AG04450 (cell line): ENCODE data around the gene COL25A1. TPM values are rescaled to one million over a fixed set of nuclear protein-coding genes. Genes with fewer than 3 reads are reported as not detected.

ENCODE experiments used
- CTCF ChIA-PET: fragments of 300-600, 350-600 bp; formaldehyde crosslinking; extraction: SDS; loops from one replicate; lab custom pipeline; 2022; ENCODE audit warnings: antibody characterized with exemption, inconsistent platforms; lab: Charles Lee
- POLR2A ChIA-PET: fragments of 350-600 bp; formaldehyde crosslinking; extraction: SDS; loops from one replicate; lab custom pipeline; 2021; ENCODE audit warnings: antibody characterized with exemption, inconsistent platforms; lab: Yijun Ruan, JAX
- DNase-seq: peaks from one replicate; pipeline ENCODE4 v3.0.0-alpha.2; 2011; ENCODE audit warnings: low read depth, low spot score
- H3K27ac ChIP-seq: one replicate; pipeline ENCODE4 v1.5.1; 2012; ENCODE audit warnings: low read depth, low read length, control low read depth
- H3K27me3 ChIP-seq: one replicate; pipeline ENCODE4 v1.6.0; 2012; ENCODE audit warnings: low read length; ENCODE audit not compliant: control insufficient read depth, insufficient read depth
- H3K4me3 ChIP-seq: 2 replicates; pipeline ENCODE4 v1.5.1; 2011; ENCODE audit warnings: mild to moderate bottlenecking, low read depth, low read length, control low read depth
- H3K9me3 ChIP-seq: 2 replicates; pipeline ENCODE4 v1.5.1; 2012; ENCODE audit warnings: low read length; ENCODE audit not compliant: control insufficient read depth, insufficient read depth
- polyA plus RNA-seq: library from polyadenylated mRNA; depleted of rRNA; stranded (reverse); fragments of >200 nt; gene quantifications from 2 replicates; pipeline ENCODE4 v1.2.3, GENCODE V29; 2011
- TF ChIP-seq, protein P1 (sequence below): IDR thresholded peaks from 2 replicates; pipeline ENCODE4 v1.5.1; 2011; ENCODE audit warnings: low read depth, low read length, control low read depth, inconsistent platforms

The COL25A1 gene
- polyA plus RNA-seq, 1 experiment, result not detected

DNA sequence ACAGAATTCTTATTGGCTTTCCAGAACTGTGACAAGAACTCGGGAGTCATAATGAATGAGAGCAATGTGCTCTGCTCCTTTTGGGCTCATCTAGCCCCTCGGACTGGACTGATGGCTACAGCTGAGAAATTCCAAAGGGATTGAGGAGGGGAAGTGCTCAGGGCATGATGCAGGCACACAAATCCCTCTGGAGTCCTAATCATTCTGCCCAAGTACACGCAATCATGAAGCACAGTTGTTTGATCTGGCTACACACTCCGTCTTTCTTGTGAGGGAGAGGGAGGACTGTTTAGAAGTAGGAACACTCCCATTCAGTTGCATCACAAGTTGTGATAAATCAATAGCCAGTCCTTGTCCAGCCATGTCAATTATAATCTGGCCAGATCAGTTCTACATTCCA lies 237.5 kb downstream of the COL25A1 start:
- H3K9me3 ChIP-seq, result no peaks in the 10 kb centered on the region
- ChIA-PET CTCF (no interaction called here), POLR2A (no interaction called here)
- TF ChIP-seq, protein P1, sequence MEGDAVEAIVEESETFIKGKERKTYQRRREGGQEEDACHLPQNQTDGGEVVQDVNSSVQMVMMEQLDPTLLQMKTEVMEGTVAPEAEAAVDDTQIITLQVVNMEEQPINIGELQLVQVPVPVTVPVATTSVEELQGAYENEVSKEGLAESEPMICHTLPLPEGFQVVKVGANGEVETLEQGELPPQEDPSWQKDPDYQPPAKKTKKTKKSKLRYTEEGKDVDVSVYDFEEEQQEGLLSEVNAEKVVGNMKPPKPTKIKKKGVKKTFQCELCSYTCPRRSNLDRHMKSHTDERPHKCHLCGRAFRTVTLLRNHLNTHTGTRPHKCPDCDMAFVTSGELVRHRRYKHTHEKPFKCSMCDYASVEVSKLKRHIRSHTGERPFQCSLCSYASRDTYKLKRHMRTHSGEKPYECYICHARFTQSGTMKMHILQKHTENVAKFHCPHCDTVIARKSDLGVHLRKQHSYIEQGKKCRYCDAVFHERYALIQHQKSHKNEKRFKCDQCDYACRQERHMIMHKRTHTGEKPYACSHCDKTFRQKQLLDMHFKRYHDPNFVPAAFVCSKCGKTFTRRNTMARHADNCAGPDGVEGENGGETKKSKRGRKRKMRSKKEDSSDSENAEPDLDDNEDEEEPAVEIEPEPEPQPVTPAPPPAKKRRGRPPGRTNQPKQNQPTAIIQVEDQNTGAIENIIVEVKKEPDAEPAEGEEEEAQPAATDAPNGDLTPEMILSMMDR, result no peak
- no peak for DNase-seq
- H3K27me3 ChIP-seq, result no peaks in the 10 kb centered on the region
- H3K27ac ChIP-seq, result no peak overlapping the region
- no peak overlapping the region for H3K4me3 ChIP-seq

DNA sequence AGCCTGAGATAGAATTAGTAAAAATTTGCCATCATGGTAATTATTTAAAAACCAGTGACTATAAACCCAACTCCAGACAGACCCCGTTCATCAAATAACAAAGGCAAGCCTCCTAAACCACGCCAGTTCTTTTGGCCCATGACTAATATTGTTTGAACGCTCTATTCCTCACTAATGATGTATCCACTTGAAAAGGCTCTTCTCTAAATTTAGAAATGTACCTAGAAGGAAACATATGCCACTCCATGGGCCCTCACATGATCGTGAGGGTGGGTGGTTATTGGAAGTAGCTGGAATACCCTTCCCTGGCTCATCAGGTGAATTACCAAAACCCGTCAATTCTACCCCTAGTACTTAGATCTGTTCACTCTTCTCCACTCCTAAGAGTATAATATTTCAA lies 249.2 kb downstream of the COL25A1 start:
- ChIA-PET POLR2A (no interaction called here), CTCF (no interaction called here)
- Histone ChIP-seq H3K27ac (no peak overlapping the region), H3K27me3 (no peaks in the 10 kb centered on the region), H3K9me3 (no peaks in the 10 kb centered on the region), H3K4me3 (no peak overlapping the region)
- TF ChIP-seq, protein P1, result no peak
- DNase-seq, result no peak

DNA sequence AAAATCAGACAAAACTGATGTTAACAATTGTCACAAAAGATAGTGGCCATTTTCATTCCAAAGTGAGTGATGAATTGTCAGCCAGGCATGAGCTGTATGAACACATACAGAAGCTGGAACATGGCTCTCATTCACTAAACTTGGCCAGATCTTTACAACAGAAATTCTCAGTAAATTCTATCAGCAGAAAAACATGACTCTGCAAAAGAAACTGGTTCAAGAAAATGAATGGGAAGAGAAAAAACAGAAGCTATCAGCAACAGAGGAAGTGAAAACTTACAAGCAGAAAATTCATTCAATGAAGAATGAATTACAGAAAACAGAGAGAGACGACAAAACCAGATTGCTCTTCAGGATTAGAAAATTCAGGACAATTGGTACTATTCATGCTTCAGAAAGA lies 249.6 kb downstream of the COL25A1 start:
- Histone ChIP-seq H3K9me3 (no peaks in the 10 kb centered on the region), H3K4me3 (no peak overlapping the region), H3K27me3 (no peaks in the 10 kb centered on the region), H3K27ac (no peak overlapping the region)
- ChIA-PET POLR2A (no interaction called here), CTCF (no interaction called here)
- DNase-seq, result no peak
- TF ChIP-seq, protein P1, result no peak

DNA sequence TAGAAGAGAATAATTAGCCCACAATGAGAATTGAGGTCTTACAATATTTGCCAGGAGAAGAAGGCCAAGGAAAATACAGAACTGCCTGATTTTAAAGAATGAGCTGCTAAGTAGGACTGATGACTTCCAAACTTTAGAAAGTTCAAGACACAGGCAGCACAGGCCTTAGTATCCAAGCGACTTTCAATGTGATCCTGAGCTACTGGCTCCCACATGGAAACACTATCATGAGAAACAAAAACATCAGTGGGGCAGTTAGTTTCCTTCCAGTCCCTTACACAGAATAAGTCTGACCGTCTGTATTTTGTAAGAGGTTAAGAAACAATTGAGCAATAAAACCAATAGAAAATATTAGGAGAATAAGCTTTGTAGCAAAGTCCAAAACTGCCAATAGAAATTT lies 251.4 kb downstream of the COL25A1 start:
- TF ChIP-seq, protein P1, result no peak
- DNase-seq, result no peak
- H3K27me3 ChIP-seq, result no peaks in the 10 kb centered on the region
- H3K9me3 ChIP-seq, result no peaks in the 10 kb centered on the region
- H3K4me3 ChIP-seq, result no peak overlapping the region
- ChIA-PET CTCF (no interaction called here), POLR2A (no interaction called here)
- H3K27ac ChIP-seq, result no peak overlapping the region

DNA sequence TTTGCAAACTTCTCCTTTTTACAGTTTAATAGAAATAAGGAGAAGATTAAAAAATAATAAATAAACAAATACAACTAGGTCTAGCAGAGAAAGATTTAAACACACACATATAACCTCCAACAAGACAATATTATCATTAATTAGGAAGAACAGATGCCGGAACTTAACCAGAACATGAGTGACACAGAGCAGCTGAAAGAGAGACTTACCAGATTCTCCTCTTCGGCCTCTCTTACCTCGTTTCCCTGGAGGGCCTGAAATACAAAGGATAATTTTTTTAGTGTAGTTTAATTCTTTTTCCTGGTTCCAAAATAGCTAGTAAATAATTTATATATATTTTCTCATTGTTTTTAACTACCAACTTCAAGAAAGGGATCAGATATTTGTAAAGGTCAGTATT lies 252.5 kb downstream of the COL25A1 start:
- no peak overlapping the region for H3K4me3 ChIP-seq
- CTCF ChIA-PET, result no interaction called here

More for the DNA sequence above, 252.5 kb downstream of the COL25A1 start:
- TF ChIP-seq, protein P1, result no peak
- H3K27ac ChIP-seq, result no peak overlapping the region
- no peak for DNase-seq
- no peaks in the 10 kb centered on the region for H3K27me3 ChIP-seq
- H3K9me3 ChIP-seq, result no peaks in the 10 kb centered on the region
- POLR2A ChIA-PET, result no interaction called here
